Measurements from ENCODE around the gene MLC1. TPM values are rescaled to one million over a fixed set of nuclear protein-coding genes. Genes with fewer than 3 reads are reported as not detected.

The MLC1 gene
- total and polyA plus RNA-seq, 10 of the 15 experiments (the other 5 are each of a cell fraction or from before 2014, with no cell fraction given): 0.03 to 0.15 (median 0.07) TPM; not detected in 7

DNA sequence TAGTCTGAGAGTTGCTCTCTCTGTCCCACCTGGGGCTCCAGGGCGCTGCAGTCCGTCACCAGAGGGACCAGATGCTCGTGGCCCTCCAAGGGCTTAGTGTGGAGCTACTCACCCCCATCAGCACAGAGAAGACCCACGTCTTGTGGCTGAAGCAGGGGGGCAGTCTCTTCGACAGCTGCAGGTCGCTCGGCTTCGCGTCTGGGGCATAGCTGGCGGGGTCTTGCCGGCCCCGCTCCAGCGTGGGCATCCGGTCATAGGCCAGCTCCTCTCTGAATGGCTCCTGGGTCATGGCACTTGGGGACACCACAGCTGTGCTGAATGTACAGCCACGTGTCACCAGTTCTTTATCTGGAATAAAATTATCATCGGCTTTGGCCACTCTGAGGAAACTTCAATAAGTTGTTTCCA is 608 bp downstream of the MLC1 start:
- ATAC-seq: no peak
- Histone ChIP-seq H3K4me1 (ENCODE audit: control insufficient read depth, insufficient read depth, low read length) (no peaks in the 10 kb centered on the region), H3K4me3 (no peak overlapping the region), H3K9me3 (replicated peaks; ENCODE audit: control insufficient read depth, insufficient read depth, low read length) (peaks cover 9% of the 10 kb centered on the region; the same call in 1 of the 3 replicates), H2AFZ (ENCODE audit: control insufficient read depth, low read depth, low read length) (no peak overlapping the region), H3K79me2 (ENCODE audit: control insufficient read depth, insufficient read depth, low read length) (no peaks in the 10 kb centered on the region), H3K4me2 (ENCODE audit: control insufficient read depth, insufficient read depth) (no peak overlapping the region), H4K20me1 (ENCODE audit: control insufficient read depth, insufficient read depth) (no peaks in the 10 kb centered on the region), H3K9ac (ENCODE audit: control insufficient read depth, insufficient read depth, low read length) (no peak overlapping the region), H3K36me3 (ENCODE audit: control insufficient read depth in 2 of 2, insufficient read depth in 2 of 2, low read length in 1 of 2) (no peaks in the 10 kb centered on the region), H3K27me3 (replicated peaks in 1 of 2; ENCODE audit: control insufficient read depth in 2 of 2, insufficient read depth in 2 of 2, low read length in 1 of 2) (peaks cover 1 to 2% of the 10 kb centered on the region in 2 experiments; a peak in 2 of 4 replicates), H3K27ac (ENCODE audit: control insufficient read depth, insufficient read depth) (no peak overlapping the region)
- in situ Hi-C loops (cut with MboI): no loop called here
- TF ChIP-seq EED (IDR thresholded peaks at IDR 0.05; ENCODE audit: low read depth): no peak
- no peak for TF ChIP-seq KAT2A (conservative IDR thresholded peaks at IDR 0.05; ENCODE audit: control insufficient read depth, low read depth, low read length)
- no peak for TF ChIP-seq LARP7 (IDR thresholded peaks at IDR 0.05)
- no peak for TF ChIP-seq SUZ12 (IDR thresholded peaks at IDR 0.05; ENCODE audit: unreplicated experiment)
- TF ChIP-seq NFYB (IDR thresholded peaks at IDR 0.05; ENCODE audit: insufficient read depth, low read depth, low read length): no peak
- SMC1A ChIA-PET (ENCODE audit: uncharacterized antibody, unreplicated experiment): no interaction called here
- no TSS peak for BruUV-seq (replicated peaks)
- FAIRE-seq: no peak
- 61% methylated on average over 16 of the region's 16 CpGs for WGBS (ENCODE audit: insufficient coverage, insufficient replicate concordance, low lambda C conversion rate, missing lambda C conversion rate)
- DNase-seq (ENCODE audit: low read depth, low spot score): no peak
- RAD21 ChIA-PET (ENCODE audit: unreplicated experiment): no interaction called here
- intact Hi-C loops (cut with micrococcal nuclease; ENCODE audit: unreplicated experiment): no loop called here
- POLR2A ChIA-PET: no interaction called here
- CTCF ChIA-PET: no interaction called here

DNA sequence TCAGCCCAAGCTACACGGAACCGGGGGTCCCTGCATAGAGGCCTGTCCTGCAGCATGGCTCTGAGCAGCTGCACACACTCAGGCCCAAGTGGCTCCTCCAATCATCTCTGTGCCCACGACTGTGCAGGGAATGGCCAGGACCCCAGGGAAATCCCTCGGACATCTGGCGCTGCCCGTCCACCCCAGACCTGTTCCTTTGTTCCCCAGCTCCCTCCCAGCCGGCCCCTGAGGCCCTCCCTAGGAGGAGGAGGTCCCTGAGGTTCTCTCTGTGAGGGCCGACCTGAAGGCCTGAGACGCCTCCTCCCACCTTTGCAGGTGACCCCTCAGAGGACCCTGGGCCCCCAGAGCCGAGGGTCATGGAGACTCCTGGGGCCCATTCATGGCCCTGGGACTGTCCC is 1.1 kb downstream of the MLC1 start:
- POLR2A ChIA-PET: no interaction called here
- ATAC-seq: no peak
- peaks cover 9% of the 10 kb centered on the region; the same call in 1 of the 3 replicates for H3K9me3 ChIP-seq (replicated peaks; ENCODE audit: control insufficient read depth, insufficient read depth, low read length)
- H3K79me2 ChIP-seq (ENCODE audit: control insufficient read depth, insufficient read depth, low read length): no peaks in the 10 kb centered on the region
- H4K20me1 ChIP-seq (ENCODE audit: control insufficient read depth, insufficient read depth): no peaks in the 10 kb centered on the region
- peaks cover 1 to 2% of the 10 kb centered on the region in 2 experiments; a peak in 2 of 4 replicates for H3K27me3 ChIP-seq (replicated peaks in 1 of 2; ENCODE audit: control insufficient read depth in 2 of 2, insufficient read depth in 2 of 2, low read length in 1 of 2)
- CTCF ChIA-PET: no interaction called here
- 34% methylated on average over 10 of the region's 10 CpGs for WGBS (ENCODE audit: insufficient coverage, insufficient replicate concordance, low lambda C conversion rate, missing lambda C conversion rate)
- no peak overlapping the region for H3K4me3 ChIP-seq
- no peak for FAIRE-seq
- no peak overlapping the region for H3K4me2 ChIP-seq (ENCODE audit: control insufficient read depth, insufficient read depth)
- no peak overlapping the region for H3K9ac ChIP-seq (ENCODE audit: control insufficient read depth, insufficient read depth, low read length)
- H3K4me1 ChIP-seq (ENCODE audit: control insufficient read depth, insufficient read depth, low read length): no peaks in the 10 kb centered on the region
- in situ Hi-C loops (cut with MboI) (no loop called here), intact Hi-C loops (cut with micrococcal nuclease; ENCODE audit: unreplicated experiment) (no loop called here)
- no peaks in the 10 kb centered on the region for H3K36me3 ChIP-seq (ENCODE audit: control insufficient read depth in 2 of 2, insufficient read depth in 2 of 2, low read length in 1 of 2)
- RAD21 ChIA-PET (ENCODE audit: unreplicated experiment): no interaction called here
- SMC1A ChIA-PET (ENCODE audit: uncharacterized antibody, unreplicated experiment): no interaction called here
- no TSS peak for BruUV-seq (replicated peaks)
- H2AFZ ChIP-seq (ENCODE audit: control insufficient read depth, low read depth, low read length): no peak overlapping the region
- H3K27ac ChIP-seq (ENCODE audit: control insufficient read depth, insufficient read depth): no peak overlapping the region
- DNase-seq (ENCODE audit: low read depth, low spot score): no peak
- TF ChIP-seq, protein P1, sequence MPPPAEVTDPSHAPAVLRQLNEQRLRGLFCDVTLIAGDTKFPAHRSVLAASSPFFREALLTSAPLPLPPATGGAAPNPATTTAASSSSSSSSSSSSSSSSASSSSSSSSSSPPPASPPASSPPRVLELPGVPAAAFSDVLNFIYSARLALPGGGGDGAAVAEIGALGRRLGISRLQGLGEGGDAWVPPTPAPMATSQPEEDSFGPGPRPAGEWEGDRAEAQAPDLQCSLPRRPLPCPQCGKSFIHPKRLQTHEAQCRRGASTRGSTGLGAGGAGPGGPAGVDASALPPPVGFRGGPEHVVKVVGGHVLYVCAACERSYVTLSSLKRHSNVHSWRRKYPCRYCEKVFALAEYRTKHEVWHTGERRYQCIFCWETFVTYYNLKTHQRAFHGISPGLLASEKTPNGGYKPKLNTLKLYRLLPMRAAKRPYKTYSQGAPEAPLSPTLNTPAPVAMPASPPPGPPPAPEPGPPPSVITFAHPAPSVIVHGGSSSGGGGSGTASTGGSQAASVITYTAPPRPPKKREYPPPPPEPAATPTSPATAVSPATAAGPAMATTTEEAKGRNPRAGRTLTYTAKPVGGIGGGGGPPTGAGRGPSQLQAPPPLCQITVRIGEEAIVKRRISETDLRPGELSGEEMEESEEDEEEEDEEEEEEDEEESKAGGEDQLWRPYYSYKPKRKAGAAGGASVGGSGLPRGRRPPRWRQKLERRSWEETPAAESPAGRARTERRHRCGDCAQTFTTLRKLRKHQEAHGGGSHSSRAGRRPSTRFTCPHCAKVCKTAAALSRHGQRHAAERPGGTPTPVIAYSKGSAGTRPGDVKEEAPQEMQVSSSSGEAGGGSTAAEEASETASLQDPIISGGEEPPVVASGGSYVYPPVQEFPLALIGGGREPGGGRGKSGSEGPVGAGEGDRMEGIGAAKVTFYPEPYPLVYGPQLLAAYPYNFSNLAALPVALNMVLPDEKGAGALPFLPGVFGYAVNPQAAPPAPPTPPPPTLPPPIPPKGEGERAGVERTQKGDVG (CRISPR knock-in tag; IDR thresholded peaks at IDR 0.05): no peak
- TF ChIP-seq TCF12 (IDR thresholded peaks at IDR 0.05; ENCODE audit: low read depth, low read length) (no peak), NFIC (IDR thresholded peaks at IDR 0.05; ENCODE audit: low read depth, low read length) (no peak), PAX8 (IDR thresholded peaks at IDR 0.05) (no peak), RBBP5 (conservative IDR thresholded peaks at IDR 0.05) (no peak)
- TF ChIP-seq, protein P2, sequence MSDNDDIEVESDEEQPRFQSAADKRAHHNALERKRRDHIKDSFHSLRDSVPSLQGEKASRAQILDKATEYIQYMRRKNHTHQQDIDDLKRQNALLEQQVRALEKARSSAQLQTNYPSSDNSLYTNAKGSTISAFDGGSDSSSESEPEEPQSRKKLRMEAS (IDR thresholded peaks at IDR 0.05; ENCODE audit: low read depth, low read length): no peak
- TF ChIP-seq, protein P3, sequence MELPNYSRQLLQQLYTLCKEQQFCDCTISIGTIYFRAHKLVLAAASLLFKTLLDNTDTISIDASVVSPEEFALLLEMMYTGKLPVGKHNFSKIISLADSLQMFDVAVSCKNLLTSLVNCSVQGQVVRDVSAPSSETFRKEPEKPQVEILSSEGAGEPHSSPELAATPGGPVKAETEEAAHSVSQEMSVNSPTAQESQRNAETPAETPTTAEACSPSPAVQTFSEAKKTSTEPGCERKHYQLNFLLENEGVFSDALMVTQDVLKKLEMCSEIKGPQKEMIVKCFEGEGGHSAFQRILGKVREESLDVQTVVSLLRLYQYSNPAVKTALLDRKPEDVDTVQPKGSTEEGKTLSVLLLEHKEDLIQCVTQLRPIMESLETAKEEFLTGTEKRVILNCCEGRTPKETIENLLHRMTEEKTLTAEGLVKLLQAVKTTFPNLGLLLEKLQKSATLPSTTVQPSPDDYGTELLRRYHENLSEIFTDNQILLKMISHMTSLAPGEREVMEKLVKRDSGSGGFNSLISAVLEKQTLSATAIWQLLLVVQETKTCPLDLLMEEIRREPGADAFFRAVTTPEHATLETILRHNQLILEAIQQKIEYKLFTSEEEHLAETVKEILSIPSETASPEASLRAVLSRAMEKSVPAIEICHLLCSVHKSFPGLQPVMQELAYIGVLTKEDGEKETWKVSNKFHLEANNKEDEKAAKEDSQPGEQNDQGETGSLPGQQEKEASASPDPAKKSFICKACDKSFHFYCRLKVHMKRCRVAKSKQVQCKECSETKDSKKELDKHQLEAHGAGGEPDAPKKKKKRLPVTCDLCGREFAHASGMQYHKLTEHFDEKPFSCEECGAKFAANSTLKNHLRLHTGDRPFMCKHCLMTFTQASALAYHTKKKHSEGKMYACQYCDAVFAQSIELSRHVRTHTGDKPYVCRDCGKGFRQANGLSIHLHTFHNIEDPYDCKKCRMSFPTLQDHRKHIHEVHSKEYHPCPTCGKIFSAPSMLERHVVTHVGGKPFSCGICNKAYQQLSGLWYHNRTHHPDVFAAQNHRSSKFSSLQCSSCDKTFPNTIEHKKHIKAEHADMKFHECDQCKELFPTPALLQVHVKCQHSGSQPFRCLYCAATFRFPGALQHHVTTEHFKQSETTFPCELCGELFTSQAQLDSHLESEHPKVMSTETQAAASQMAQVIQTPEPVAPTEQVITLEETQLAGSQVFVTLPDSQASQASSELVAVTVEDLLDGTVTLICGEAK (IDR thresholded peaks at IDR 0.05; ENCODE audit: borderline replicate concordance): no peak

All from GM12878 (cell line).